PC-3 (cell line): ENCODE measurements around the gene RPS8. TPM values are rescaled to one million over a fixed set of nuclear protein-coding genes. Genes with fewer than 3 reads are reported as not detected.
A peak's percentile ranks its signal among the peaks of the same experiment; 100 is the strongest.
"Not testable (repeated sequence)": the region's sequence is repeated elsewhere in the genome, so short reads cannot be mapped to it uniquely, and the experiment has no call there.

Experiments
- ATAC-seq: fragments of 200-7000 bp; cut with Tn5 transposase; 2 replicates; pipeline ENCODE4 v1.9.1; 2020; ENCODE audit warnings: mild to moderate bottlenecking, moderate library complexity
- BruUV-seq: library from RNA; stranded (reverse); fragments of 400-500 nt; replicated peaks from 2 replicates; lab custom pipeline; 2021; lab: Mats Ljungman, UMichigan
- CTCF ChIA-PET: fragments of 300-600 bp; sonication (Branson Sonifier 250); formaldehyde crosslinking; loops from one replicate; lab custom pipeline; 2022; ENCODE audit warnings: antibody characterized with exemption; lab: Charles Lee
- POLR2A ChIA-PET: fragments of 300-600 bp; sonication (Branson Sonifier 250); formaldehyde crosslinking; loops from one replicate; lab custom pipeline; 2022; ENCODE audit warnings: antibody characterized with exemption; ENCODE audit not compliant: unreplicated experiment; lab: Charles Lee
- DNase-seq: peaks from one replicate; pipeline ENCODE4 v3.0.0-alpha.2; 2015
- H2AFZ ChIP-seq: fragments of 300-600 bp; sonication (generic); 2 replicates; pipeline ENCODE4 v1.6.0; 2016; ENCODE audit warnings: antibody characterized with exemption, low read length
- H3F3A ChIP-seq: fragments of 300-600 bp; sonication (generic); one replicate; pipeline ENCODE4 v1.6.0; 2017; ENCODE audit warnings: antibody characterized with exemption, low read length, control low read depth, mild to moderate bottlenecking; ENCODE audit not compliant: unreplicated experiment
- H3K27ac ChIP-seq: fragments of 300-600 bp; sonication (generic); 2 replicates; pipeline ENCODE4 v1.5.1; 2016; ENCODE audit warnings: mild to moderate bottlenecking, low read length
- H3K27me3 ChIP-seq: fragments of 300-600 bp; sonication (generic); 2 replicates; pipeline ENCODE4 v1.6.1; 2016; ENCODE audit warnings: low read length, mixed read lengths
- H3K36me3 ChIP-seq: fragments of 300-600 bp; sonication (generic); 2 replicates; pipeline ENCODE4 v1.6.1; 2016; ENCODE audit warnings: low read depth, mixed run types, low read length, mixed read lengths
- H3K4me1 ChIP-seq: fragments of 300-600 bp; sonication (generic); 2 replicates; pipeline ENCODE4 v1.5.1; 2016; ENCODE audit warnings: low read length; ENCODE audit not compliant: insufficient read depth
- H3K4me2 ChIP-seq: fragments of 300-600 bp; sonication (generic); 2 replicates; pipeline ENCODE4 v1.6.0; 2016; ENCODE audit warnings: low read length
- H3K4me3 ChIP-seq: fragments of 300-600 bp; sonication (generic); 2 replicates; pipeline ENCODE4 v1.5.1; 2016; ENCODE audit warnings: mild to moderate bottlenecking, low read length, mixed read lengths
- H3K79me2 ChIP-seq: fragments of 300-600 bp; sonication (generic); 2 replicates; pipeline ENCODE4 v1.6.1; 2017; ENCODE audit warnings: low read length, mixed read lengths
- H3K9ac ChIP-seq: fragments of 300-600 bp; sonication (generic); 2 replicates; pipeline ENCODE4 v1.6.0; 2016; ENCODE audit warnings: mild to moderate bottlenecking, low read length
- H3K9me2 ChIP-seq: fragments of 300-600 bp; sonication (generic); replicated peaks from 2 replicates; pipeline ENCODE4 v1.6.1; 2016; ENCODE audit warnings: mixed run types, low read length, mixed read lengths
- H3K9me3 ChIP-seq: fragments of 300-600 bp; sonication (generic); 2 replicates; pipeline ENCODE4 v1.6.1; 2016; ENCODE audit warnings: low read length, mixed read lengths
- H4K20me1 ChIP-seq: fragments of 300-600 bp; sonication (generic); 2 replicates; pipeline ENCODE4 v1.6.1; 2016; ENCODE audit warnings: low read length, mixed read lengths
- CTCF ChIP-seq: fragments of 300-600 bp; sonication (generic); conservative IDR thresholded peaks from 2 replicates; pipeline ENCODE4 v1.5.1; 2017; ENCODE audit warnings: antibody characterized with exemption, low read depth, mild to moderate bottlenecking, low read length
- EZH2 ChIP-seq: fragments of 300-600 bp; sonication (generic); IDR thresholded peaks from one replicate; pipeline ENCODE4 v1.6.1; 2017; ENCODE audit warnings: antibody characterized with exemption, mild to moderate bottlenecking, low read length; ENCODE audit not compliant: unreplicated experiment
- EZH2phosphoT487 ChIP-seq: fragments of 300-600 bp; sonication (generic); IDR thresholded peaks from 2 replicates; pipeline ENCODE4 v1.6.1; 2018; ENCODE audit warnings: mild to moderate bottlenecking, antibody characterized with exemption, low read length, borderline replicate concordance
- intact Hi-C: fragments of 100-400 bp; cut with micrococcal nuclease; formaldehyde crosslinking; loops from 2 replicates; pipeline ENCODE4 v1.9.0; 2023
- total RNA-seq: library from RNA; depleted of rRNA; stranded (reverse); fragments of >200 nt; gene quantifications from 2 replicates; pipeline ENCODE4 v1.2.3, GENCODE V29; 2014

Gene RPS8
- total RNA-seq, 1 experiment from 2014 or later: 1,663 TPM

DNA sequence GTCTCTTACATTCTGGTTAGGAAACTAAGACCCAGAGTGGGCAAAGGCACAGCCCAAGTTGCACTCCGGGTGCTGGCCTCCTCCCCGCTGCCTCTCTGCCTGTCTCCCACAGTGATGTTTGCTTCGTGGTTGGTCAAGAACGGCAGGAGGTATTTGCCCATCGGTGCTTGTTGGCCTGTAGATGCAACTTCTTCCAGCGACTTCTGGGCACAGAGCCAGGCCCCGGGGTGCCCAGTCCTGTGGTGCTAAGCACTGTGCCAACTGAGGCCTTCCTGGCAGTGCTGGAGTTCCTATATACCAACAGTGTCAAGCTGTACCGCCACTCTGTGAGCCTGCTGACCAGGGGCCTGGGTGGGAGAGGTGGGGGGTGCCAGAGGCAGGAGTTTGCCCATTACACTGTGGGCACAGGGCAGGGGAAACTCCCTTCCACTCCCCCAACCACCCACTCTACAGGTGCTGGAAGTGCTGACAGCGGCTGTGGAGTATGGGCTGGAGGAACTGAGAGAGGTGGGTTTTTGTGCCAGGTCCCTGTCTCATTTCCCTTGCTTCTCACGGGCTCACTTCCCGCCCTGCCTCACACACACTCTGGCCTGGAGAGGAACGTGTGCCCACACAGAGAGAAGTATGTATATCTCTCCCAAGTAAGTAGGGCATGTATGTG is 34.9 kb downstream of the RPS8 start:
- Histone ChIP-seq H3K36me3 (peaks cover 3% of the 10 kb centered on the region; the same call in 1 of the 2 replicates), H3K27me3 (no peaks in the 10 kb centered on the region), H3K4me3 (no peak overlapping the region), H2AFZ (no peak overlapping the region), H3F3A (peaks cover 5% of the 10 kb centered on the region), H3K27ac (no peak overlapping the region), H3K9ac (no peak overlapping the region), H3K9me3 (no peaks in the 10 kb centered on the region), H3K4me2 (no peak overlapping the region), H3K9me2 (no peaks in the 10 kb centered on the region), H3K79me2 (no peaks in the 10 kb centered on the region), H4K20me1 (no peaks in the 10 kb centered on the region), H3K4me1 (peaks cover 49% of the 10 kb centered on the region)
- no TSS peak for BruUV-seq
- ChIA-PET CTCF (no interaction called here), POLR2A (no interaction called here)
- intact Hi-C loops: no loop called here
- ATAC-seq: no peak
- TF ChIP-seq EZH2 (no peak), EZH2phosphoT487 (no peak), CTCF (no peak)
- DNase-seq: peak; percentile 16

- H3K4me1 ChIP-seq: peaks cover 51% of the 10 kb centered on the region
- BruUV-seq, H3K36me3 ChIP-seq, DNase-seq, H3F3A ChIP-seq, H3K9me2 ChIP-seq, H3K27me3 ChIP-seq, H3K4me3 ChIP-seq, H3K9me3 ChIP-seq, H3K9ac ChIP-seq, H4K20me1 ChIP-seq, CTCF ChIA-PET, H2AFZ ChIP-seq, POLR2A ChIA-PET, H3K4me2 ChIP-seq, H3K27ac ChIP-seq, H3K79me2 ChIP-seq, ATAC-seq, intact Hi-C loops: not testable (repeated sequence)
Observed at GRCh38 chr1:44810762-44811105, 35.4 kb downstream of the RPS8 start.

DNA sequence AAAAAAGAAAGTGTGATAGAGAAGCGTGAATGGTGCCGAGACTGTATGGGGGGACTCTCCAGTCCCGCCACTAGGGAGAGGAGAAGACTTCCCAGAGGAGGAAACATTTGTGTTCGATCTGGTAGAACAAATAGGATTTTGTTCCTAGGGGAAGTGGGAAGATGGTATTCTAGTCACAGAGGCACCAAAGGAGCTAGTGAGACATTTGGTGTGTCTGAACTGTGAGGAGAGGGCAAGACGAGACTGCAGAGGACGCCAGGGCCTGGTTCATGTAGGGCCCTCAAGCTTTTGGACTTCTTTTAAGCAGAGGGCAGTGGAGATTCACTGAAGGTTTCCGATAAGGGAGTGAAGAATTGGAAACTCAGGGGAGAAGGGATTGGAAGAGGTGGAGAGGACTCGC is 35.9 kb downstream of the RPS8 start:
- Histone ChIP-seq H2AFZ (no peak overlapping the region), H3K36me3 (no peaks in the 10 kb centered on the region), H3K27ac (no peak overlapping the region), H4K20me1 (no peaks in the 10 kb centered on the region), H3K4me3 (no peak overlapping the region), H3K79me2 (no peaks in the 10 kb centered on the region), H3K4me1 (peaks cover 51% of the 10 kb centered on the region), H3K27me3 (no peaks in the 10 kb centered on the region), H3K9me3 (no peaks in the 10 kb centered on the region), H3F3A (peaks cover 5% of the 10 kb centered on the region), H3K4me2 (no peak overlapping the region), H3K9ac (no peak overlapping the region), H3K9me2 (no peaks in the 10 kb centered on the region)
- intact Hi-C loops: no loop called here
- BruUV-seq: no TSS peak
- POLR2A ChIA-PET: no interaction called here
- TF ChIP-seq EZH2phosphoT487: no peak
- TF ChIP-seq EZH2: no peak
- no peak for TF ChIP-seq CTCF
- CTCF ChIA-PET: no interaction called here
- ATAC-seq (no peak), DNase-seq (no peak)
